Panc1 (cell line): ENCODE measurements around the gene RETSAT.

Source experiments
- POLR2AphosphoS5 ChIP-seq: IDR thresholded peaks from 2 replicates; pipeline ENCODE4 v1.6.1; 2012; ENCODE audit warnings: mild to moderate bottlenecking, low read depth, low read length, moderate library complexity
- SIN3A ChIP-seq: IDR thresholded peaks from 2 replicates; pipeline ENCODE4 v1.6.1; 2012; ENCODE audit warnings: low read depth, mild to moderate bottlenecking, low read length, moderate library complexity, borderline replicate concordance; ENCODE audit not compliant: insufficient read depth
- TF ChIP-seq, protein P1 (sequence below), 2 experiments: IDR thresholded peaks; 2 replicates each; pipeline ENCODE4 v1.6.1; 2011 to 2012; ENCODE audit warnings: low read depth in 2 of 2, control low read depth in 1 of 2, low read length in 1 of 2, mild to moderate bottlenecking in 1 of 2, moderate library complexity in 1 of 2; ENCODE audit not compliant: insufficient read depth in 1 of 2
- TF ChIP-seq, protein P2 (sequence below): fragments of 450-650 bp; IDR thresholded peaks from 2 replicates; pipeline ENCODE4 v1.5.1; 2017; ENCODE audit warnings: mild to moderate bottlenecking

DNA sequence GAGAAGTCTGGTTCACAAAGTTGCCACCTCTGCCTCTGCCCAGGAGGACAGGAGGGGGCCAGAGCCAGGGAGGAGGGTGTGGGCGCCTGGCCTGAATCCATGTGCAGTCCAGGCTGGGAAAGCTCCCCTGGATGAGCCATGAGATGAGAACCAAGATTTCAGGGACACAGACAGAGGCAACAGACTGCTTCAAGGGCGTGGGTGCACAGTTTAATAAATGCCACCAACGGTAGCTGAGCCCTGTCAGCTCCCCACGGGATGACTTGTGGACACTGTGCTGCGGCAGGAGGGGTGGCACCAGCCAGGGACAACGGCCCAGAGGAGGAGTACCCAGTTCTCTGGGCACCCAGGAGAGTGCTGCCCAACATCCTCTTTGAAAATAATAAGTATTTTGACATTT, 40.6 kb upstream of the RETSAT start:
- TF ChIP-seq, protein P1, sequence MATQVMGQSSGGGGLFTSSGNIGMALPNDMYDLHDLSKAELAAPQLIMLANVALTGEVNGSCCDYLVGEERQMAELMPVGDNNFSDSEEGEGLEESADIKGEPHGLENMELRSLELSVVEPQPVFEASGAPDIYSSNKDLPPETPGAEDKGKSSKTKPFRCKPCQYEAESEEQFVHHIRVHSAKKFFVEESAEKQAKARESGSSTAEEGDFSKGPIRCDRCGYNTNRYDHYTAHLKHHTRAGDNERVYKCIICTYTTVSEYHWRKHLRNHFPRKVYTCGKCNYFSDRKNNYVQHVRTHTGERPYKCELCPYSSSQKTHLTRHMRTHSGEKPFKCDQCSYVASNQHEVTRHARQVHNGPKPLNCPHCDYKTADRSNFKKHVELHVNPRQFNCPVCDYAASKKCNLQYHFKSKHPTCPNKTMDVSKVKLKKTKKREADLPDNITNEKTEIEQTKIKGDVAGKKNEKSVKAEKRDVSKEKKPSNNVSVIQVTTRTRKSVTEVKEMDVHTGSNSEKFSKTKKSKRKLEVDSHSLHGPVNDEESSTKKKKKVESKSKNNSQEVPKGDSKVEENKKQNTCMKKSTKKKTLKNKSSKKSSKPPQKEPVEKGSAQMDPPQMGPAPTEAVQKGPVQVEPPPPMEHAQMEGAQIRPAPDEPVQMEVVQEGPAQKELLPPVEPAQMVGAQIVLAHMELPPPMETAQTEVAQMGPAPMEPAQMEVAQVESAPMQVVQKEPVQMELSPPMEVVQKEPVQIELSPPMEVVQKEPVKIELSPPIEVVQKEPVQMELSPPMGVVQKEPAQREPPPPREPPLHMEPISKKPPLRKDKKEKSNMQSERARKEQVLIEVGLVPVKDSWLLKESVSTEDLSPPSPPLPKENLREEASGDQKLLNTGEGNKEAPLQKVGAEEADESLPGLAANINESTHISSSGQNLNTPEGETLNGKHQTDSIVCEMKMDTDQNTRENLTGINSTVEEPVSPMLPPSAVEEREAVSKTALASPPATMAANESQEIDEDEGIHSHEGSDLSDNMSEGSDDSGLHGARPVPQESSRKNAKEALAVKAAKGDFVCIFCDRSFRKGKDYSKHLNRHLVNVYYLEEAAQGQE (IDR thresholded peaks at IDR 0.05; ENCODE audit: insufficient read depth in 1 of 2, low read depth in 2 of 2, low read length in 1 of 2): no peak
- no peak for TF ChIP-seq SIN3A
- no peak for TF ChIP-seq POLR2AphosphoS5
- TF ChIP-seq, protein P2, sequence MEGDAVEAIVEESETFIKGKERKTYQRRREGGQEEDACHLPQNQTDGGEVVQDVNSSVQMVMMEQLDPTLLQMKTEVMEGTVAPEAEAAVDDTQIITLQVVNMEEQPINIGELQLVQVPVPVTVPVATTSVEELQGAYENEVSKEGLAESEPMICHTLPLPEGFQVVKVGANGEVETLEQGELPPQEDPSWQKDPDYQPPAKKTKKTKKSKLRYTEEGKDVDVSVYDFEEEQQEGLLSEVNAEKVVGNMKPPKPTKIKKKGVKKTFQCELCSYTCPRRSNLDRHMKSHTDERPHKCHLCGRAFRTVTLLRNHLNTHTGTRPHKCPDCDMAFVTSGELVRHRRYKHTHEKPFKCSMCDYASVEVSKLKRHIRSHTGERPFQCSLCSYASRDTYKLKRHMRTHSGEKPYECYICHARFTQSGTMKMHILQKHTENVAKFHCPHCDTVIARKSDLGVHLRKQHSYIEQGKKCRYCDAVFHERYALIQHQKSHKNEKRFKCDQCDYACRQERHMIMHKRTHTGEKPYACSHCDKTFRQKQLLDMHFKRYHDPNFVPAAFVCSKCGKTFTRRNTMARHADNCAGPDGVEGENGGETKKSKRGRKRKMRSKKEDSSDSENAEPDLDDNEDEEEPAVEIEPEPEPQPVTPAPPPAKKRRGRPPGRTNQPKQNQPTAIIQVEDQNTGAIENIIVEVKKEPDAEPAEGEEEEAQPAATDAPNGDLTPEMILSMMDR: no peak
